SK-N-SH (cell line): ENCODE measurements around the gene ARL14EPL. TPM values are rescaled to one million over a fixed set of nuclear protein-coding genes. Genes with fewer than 3 reads are reported as not detected.

Source experiments
- CTCF ChIA-PET: fragments of 300-600, 350-600 bp; formaldehyde crosslinking; extraction: SDS; loops from one replicate; lab custom pipeline; 2021; lab: Yijun Ruan, JAX
- POLR2A ChIA-PET: fragments of 350-600 bp; sonication (Branson Sonifier 250); formaldehyde crosslinking; extraction: SDS; loops from one replicate; lab custom pipeline; 2020; ENCODE audit warnings: antibody characterized with exemption, inconsistent platforms; lab: Yijun Ruan, JAX
- DNase-seq: peaks from one replicate; pipeline ENCODE4 v3.0.0; 2012
- H2AFZ ChIP-seq: fragments of 200-600 bp; sonication (generic); 2 replicates; pipeline ENCODE4 v1.8.1; 2016; ENCODE audit warnings: antibody characterized with exemption, mild to moderate bottlenecking, low read depth
- H3F3A ChIP-seq: fragments of 200-600 bp; sonication (generic); replicated peaks from 2 replicates; pipeline ENCODE3; 2016; ENCODE audit warnings: antibody characterized with exemption, mild to moderate bottlenecking; ENCODE audit not compliant: insufficient read depth
- H3K27ac ChIP-seq, 2 experiments: fragments of 200-500 bp in 1 of 2; fragments of 200-600 bp in 1 of 2; sonication (Bioruptor generic) in 1 of 2; sonication (generic), shearing (Covaris generic) in 1 of 2; 2 replicates each; pipeline versions ENCODE4 v1.5.1 to v1.6.1; 2014 to 2016; ENCODE audit warnings: low read depth in 2 of 2, inconsistent platforms in 1 of 2, low read length in 1 of 2, mild to moderate bottlenecking in 1 of 2, mixed read lengths in 1 of 2
- H3K27me3 ChIP-seq: fragments of 200-600 bp; sonication (generic), shearing (Covaris generic); 2 replicates; pipeline ENCODE4 v1.6.1; 2016; ENCODE audit warnings: mixed run types; ENCODE audit not compliant: insufficient read depth
- H3K36me3 ChIP-seq, 2 experiments: fragments of 200-500 bp in 1 of 2; fragments of 200-600 bp in 1 of 2; sonication (Bioruptor generic) in 1 of 2; sonication (generic) in 1 of 2; replicated peaks in 1 of 2; 2 replicates each; pipeline versions ENCODE3 to v1.5.1; 2014 to 2016; ENCODE audit warnings: low read length in 1 of 2, mild to moderate bottlenecking in 1 of 2; ENCODE audit not compliant: insufficient read depth in 2 of 2, control insufficient read depth in 1 of 2
- H3K4me1 ChIP-seq, 2 experiments: fragments of 200-500 bp in 1 of 2; fragments of 200-600 bp in 1 of 2; sonication (Bioruptor generic) in 1 of 2; sonication (generic), shearing (Covaris generic) in 1 of 2; 2 replicates each; pipeline versions ENCODE4 v1.5.1 to v1.6.1; 2014 to 2016; ENCODE audit warnings: low read depth in 1 of 2, low read length in 1 of 2, mixed run types in 1 of 2; ENCODE audit not compliant: insufficient read depth in 2 of 2, control insufficient read depth in 1 of 2
- H3K4me2 ChIP-seq: fragments of 200-600 bp; sonication (generic), shearing (Covaris generic); 2 replicates; pipeline ENCODE4 v1.6.1; 2017; ENCODE audit warnings: mixed run types
- H3K4me3 ChIP-seq, 2 experiments: fragments of 200-500 bp in 1 of 2; fragments of 200-600 bp in 1 of 2; sonication (Bioruptor generic) in 1 of 2; sonication (generic), shearing (Covaris generic) in 1 of 2; 2 replicates each; pipeline versions ENCODE4 v1.5.1 to v1.8.1; 2014 to 2016; ENCODE audit warnings: low read depth in 2 of 2, inconsistent platforms in 1 of 2, low read length in 1 of 2, mild to moderate bottlenecking in 1 of 2, mixed read lengths in 1 of 2, moderate library complexity in 1 of 2
- H3K79me2 ChIP-seq: fragments of 200-600 bp; sonication (generic); 2 replicates; pipeline ENCODE4 v1.8.1; 2017; ENCODE audit warnings: mild to moderate bottlenecking; ENCODE audit not compliant: insufficient read depth
- H3K9ac ChIP-seq: fragments of 200-600 bp; sonication (generic); 2 replicates; pipeline ENCODE4 v1.6.1; 2017; ENCODE audit warnings: mixed run types
- H3K9me2 ChIP-seq: fragments of 200-600 bp; sonication (generic); 2 replicates; pipeline ENCODE4 v1.6.1; 2017; ENCODE audit warnings: mixed run types
- H3K9me3 ChIP-seq: fragments of 200-600 bp; sonication (generic); 2 replicates; pipeline ENCODE4 v1.6.1; 2017; ENCODE audit warnings: mixed run types, mild to moderate bottlenecking, moderate library complexity
- H4K20me1 ChIP-seq: fragments of 200-600 bp; sonication (generic); 2 replicates; pipeline ENCODE4 v1.6.1; 2017; ENCODE audit warnings: mild to moderate bottlenecking, mixed run types; ENCODE audit not compliant: insufficient read depth
- CHD2 ChIP-seq: fragments of 150-350 bp; IDR thresholded peaks from 2 replicates; pipeline ENCODE4 v1.6.1; 2018; ENCODE audit warnings: low read length; ENCODE audit not compliant: partially characterized antibody
- CTCF ChIP-seq: fragments of 200-600 bp; sonication (generic); IDR thresholded peaks from 2 replicates; pipeline ENCODE4 v1.6.1; 2017; ENCODE audit warnings: antibody characterized with exemption, mild to moderate bottlenecking, moderate library complexity
- FOSL2 ChIP-seq: IDR thresholded peaks from 2 replicates; pipeline ENCODE4 v1.4.0; 2012; ENCODE audit warnings: low read depth, mild to moderate bottlenecking, moderate library complexity, borderline replicate concordance
- FOXJ3 ChIP-seq: sonication (generic); formaldehyde crosslinking; IDR thresholded peaks from 2 replicates; pipeline ENCODE4 v1.5.1; 2020; ENCODE audit warnings: mild to moderate bottlenecking, missing genetic modification reagents
- FOXM1 ChIP-seq: IDR thresholded peaks from 2 replicates; pipeline ENCODE4 v1.4.0; 2012; ENCODE audit warnings: low read depth, mild to moderate bottlenecking
- GATA2 ChIP-seq: sonication (generic); formaldehyde crosslinking; IDR thresholded peaks from 2 replicates; pipeline ENCODE4 v1.5.0; 2020; ENCODE audit warnings: mild to moderate bottlenecking, missing genetic modification reagents
- JUND ChIP-seq: IDR thresholded peaks from 2 replicates; pipeline ENCODE4 v1.4.0; 2012
- MXI1 ChIP-seq: IDR thresholded peaks from 2 replicates; pipeline ENCODE4 v1.6.1; 2012; ENCODE audit warnings: mild to moderate bottlenecking, low read depth, low read length, improper control_type of control experiment
- NRF1 ChIP-seq: IDR thresholded peaks from 2 replicates; pipeline ENCODE4 v1.6.1; 2012; ENCODE audit warnings: low read depth, mild to moderate bottlenecking, low read length
- PBX3 ChIP-seq: IDR thresholded peaks from 2 replicates; pipeline ENCODE4; 2012
- POLR2AphosphoS5 ChIP-seq: IDR thresholded peaks from 2 replicates; pipeline ENCODE4 v1.6.1; 2012; ENCODE audit warnings: low read depth, low read length
- REST ChIP-seq: IDR thresholded peaks from 2 replicates; pipeline ENCODE4 v1.6.1; 2012; ENCODE audit warnings: mild to moderate bottlenecking, low read depth, low read length, moderate library complexity
- RXRA ChIP-seq: IDR thresholded peaks from 2 replicates; pipeline ENCODE4 v1.4.0; 2012; ENCODE audit warnings: low read depth, mild to moderate bottlenecking, borderline replicate concordance
- SMC3 ChIP-seq: IDR thresholded peaks from 2 replicates; pipeline ENCODE4 v1.6.1; 2012; ENCODE audit warnings: low read depth, low read length, improper control_type of control experiment
- TEAD4 ChIP-seq: IDR thresholded peaks from 2 replicates; pipeline ENCODE4 v1.4.0; 2012; ENCODE audit warnings: mild to moderate bottlenecking, borderline replicate concordance; ENCODE audit not compliant: insufficient read depth
- USF1 ChIP-seq: IDR thresholded peaks from 2 replicates; pipeline ENCODE4 v1.4.0; 2012; ENCODE audit warnings: low read depth, borderline replicate concordance
- USF2 ChIP-seq: fragments of 150-350 bp; IDR thresholded peaks from 2 replicates; pipeline ENCODE4 v1.6.1; 2017; ENCODE audit warnings: antibody characterized with exemption, low read length, low read depth, borderline replicate concordance
- YY1 ChIP-seq: IDR thresholded peaks from 2 replicates; pipeline ENCODE4 v1.4.0; 2012; ENCODE audit warnings: low read depth, mild to moderate bottlenecking
- ZBTB33 ChIP-seq: IDR thresholded peaks from 2 replicates; pipeline ENCODE4 v1.4.0; 2012; ENCODE audit warnings: low read depth, borderline replicate concordance
- WGBS: methylation state at CpG from one replicate; pipeline ENCODE4 v1.1.6; 2017; ENCODE audit warnings: low lambda C conversion rate; 5-methylcytosine and 5-hydroxymethylcytosine counted together
- polyA plus RNA-seq, 3 experiments: library from polyadenylated mRNA; depleted of rRNA; stranded (reverse); fragments of >200 nt; gene quantifications; 2 replicates each; pipeline ENCODE4 v1.2.3, GENCODE V29; 2012

The ARL14EPL gene
- polyA plus RNA-seq, 1 of the 3 experiments (the other 2 are of a cell fraction): not detected

- no peak for TF ChIP-seq CHD2
- no peak for TF ChIP-seq FOXJ3
- no peak for TF ChIP-seq CTCF
- no peak for TF ChIP-seq POLR2AphosphoS5
- no peak for TF ChIP-seq USF1
- no peak for TF ChIP-seq SMC3
- no peak for TF ChIP-seq JUND
- TF ChIP-seq GATA2 (CRISPR knock-in tag): no peak
- TF ChIP-seq USF2: no peak
- TF ChIP-seq FOSL2: no peak
- TF ChIP-seq, all 33 proteins: peak for 0
These were observed 43.0 kb downstream of the ARL14EPL start (continued) for GRCh38 chr5:116075191-116075831.

- no peaks in the 10 kb centered on the region for H3K9me3 ChIP-seq
- ChIA-PET POLR2A (no interaction called here), CTCF (interaction anchor here (1.0 to 1.9 kb wide), 2 partner anchors 8 to 246 kb away, joined by 3 to 6 read pairs; no protein-coding TSS in a partner anchor)
- no peak overlapping the region for H3K9ac ChIP-seq
- no peak overlapping the region for H3K4me3 ChIP-seq
- H3K4me2 ChIP-seq: no peak overlapping the region
- no peak overlapping the region for H3K27ac ChIP-seq
- no peaks in the 10 kb centered on the region for H3K79me2 ChIP-seq
- H3K36me3 ChIP-seq: no peaks in the 10 kb centered on the region
- no peaks in the 10 kb centered on the region for H3K9me2 ChIP-seq
- no peaks in the 10 kb centered on the region; a peak in 1 of 4 replicates for H3K4me1 ChIP-seq
- no peak overlapping the region for H2AFZ ChIP-seq
- H3F3A ChIP-seq: no peaks in the 10 kb centered on the region
- H3K27me3 ChIP-seq: no peaks in the 10 kb centered on the region
- DNase-seq: no peak
- no peaks in the 10 kb centered on the region for H4K20me1 ChIP-seq
- 100% methylated on average over 1 of the region's 1 CpG for WGBS
- TF ChIP-seq USF2: no peak
- TF ChIP-seq MXI1: no peak
- no peak for TF ChIP-seq POLR2AphosphoS5
- no peak for TF ChIP-seq FOXM1
- TF ChIP-seq YY1: no peak
- TF ChIP-seq ZBTB33: no peak
- TF ChIP-seq TEAD4: no peak
- TF ChIP-seq PBX3: no peak
- no peak for TF ChIP-seq GATA2 (CRISPR knock-in tag)
- no peak for TF ChIP-seq RXRA
- no peak for TF ChIP-seq FOSL2
- no peak for TF ChIP-seq NRF1
- no peak for TF ChIP-seq REST
These were observed 44.2 kb downstream of the ARL14EPL start for GRCh38 chr5:116076496-116076895.
